ENCODE measurements around the gene TBCD.
"Not testable (repeated sequence)": the region's sequence is repeated elsewhere in the genome, so short reads cannot be mapped to it uniquely, and the experiment has no call there.

TBCD gene

GRCh38 chr17:82957961-82958561, 206.2 kb downstream of the TBCD start:
- no peak for DNase-seq (ENCODE audit: low read depth)

- no peak for DNase-seq (ENCODE audit: low read depth)
Measured at GRCh38 chr17:82959242-82959930, 207.5 kb downstream of the TBCD start.

GRCh38 chr17:82959990-82960418, 208.1 kb downstream of the TBCD start:
- DNase-seq (ENCODE audit: low read depth), result no peak

DNA sequence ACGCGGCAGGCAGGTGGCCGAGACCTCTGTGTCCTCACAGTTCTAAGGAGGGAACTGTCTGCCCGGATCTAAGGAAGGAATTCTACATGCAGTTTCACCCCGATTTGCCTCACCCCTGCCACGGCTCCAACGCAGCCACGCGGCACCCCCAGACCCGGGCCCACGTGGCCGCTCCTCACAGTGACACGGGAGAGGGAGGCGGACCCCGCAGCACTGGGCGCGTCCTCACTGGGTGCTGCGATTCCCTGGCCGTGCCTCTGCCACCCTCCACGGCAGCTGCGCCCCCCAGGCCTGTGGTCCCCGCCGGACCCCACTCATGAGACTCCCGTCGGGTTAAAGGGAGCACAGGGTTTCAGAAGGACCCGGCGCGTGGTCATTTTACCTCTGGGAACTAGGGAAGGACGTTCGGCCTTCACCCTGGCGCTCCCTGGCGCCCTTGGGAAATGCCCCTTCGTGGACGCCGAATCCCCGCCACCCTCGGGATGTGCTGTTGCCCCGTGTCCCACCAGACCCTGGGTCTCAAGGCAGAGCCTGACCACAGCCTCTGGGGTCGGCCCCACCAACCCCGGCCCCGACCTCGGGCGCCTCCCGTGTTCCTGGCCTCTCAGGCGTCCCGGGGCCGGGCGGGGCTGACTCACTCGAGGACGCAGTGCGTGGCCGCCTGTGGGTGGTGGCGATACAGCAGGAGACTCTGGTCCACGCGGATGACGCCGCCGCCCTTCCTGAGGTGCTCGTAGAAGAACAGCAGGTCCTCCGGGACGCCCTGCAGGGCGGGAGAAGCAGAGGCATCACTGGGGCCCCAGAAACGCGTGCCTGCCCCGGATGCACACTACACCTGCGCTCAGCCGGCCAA, 208.8 kb downstream of the TBCD start:
- DNase-seq (ENCODE audit: low read depth), result no peak

DNA sequence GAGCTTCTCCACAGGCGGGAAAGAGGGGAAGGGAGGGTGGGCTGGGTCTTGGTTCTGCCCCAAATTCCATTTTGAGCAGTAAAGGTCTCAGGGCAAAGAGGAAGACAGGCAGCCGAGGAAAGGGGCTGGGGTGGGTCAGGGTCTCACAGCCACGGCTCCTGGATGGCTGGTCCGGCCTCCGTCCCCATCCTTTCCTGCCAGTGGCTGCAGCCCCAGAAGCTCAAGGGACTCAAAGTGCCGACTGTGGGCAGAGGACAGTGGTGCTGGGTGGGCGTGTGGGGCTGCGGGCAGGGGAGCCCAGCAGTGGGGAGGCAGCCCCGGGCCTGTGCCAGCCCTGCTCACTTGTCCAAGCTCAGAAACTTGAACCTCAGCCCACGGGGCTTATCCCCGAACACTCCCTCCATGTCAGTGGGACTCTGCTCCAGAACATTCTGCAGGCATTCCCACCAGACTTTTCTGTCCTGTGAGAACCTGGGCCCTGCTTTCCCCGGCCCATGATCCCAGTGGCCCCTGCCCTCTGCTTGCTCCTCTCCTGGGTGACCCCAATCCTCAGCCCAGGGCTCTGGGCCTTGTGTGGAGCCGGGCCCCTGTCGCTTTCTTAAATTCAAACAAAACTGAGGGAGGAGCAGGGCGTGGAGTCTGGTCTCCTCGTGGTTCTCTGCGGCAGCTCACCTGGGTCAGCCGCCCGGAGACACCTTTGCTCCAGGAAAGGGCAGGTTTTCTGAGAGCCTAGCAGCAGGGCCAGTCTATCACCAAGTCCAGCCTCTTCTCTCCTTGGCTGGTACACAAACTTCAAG, 209.7 kb downstream of the TBCD start:
- no peak for DNase-seq (ENCODE audit: low read depth)

DNA sequence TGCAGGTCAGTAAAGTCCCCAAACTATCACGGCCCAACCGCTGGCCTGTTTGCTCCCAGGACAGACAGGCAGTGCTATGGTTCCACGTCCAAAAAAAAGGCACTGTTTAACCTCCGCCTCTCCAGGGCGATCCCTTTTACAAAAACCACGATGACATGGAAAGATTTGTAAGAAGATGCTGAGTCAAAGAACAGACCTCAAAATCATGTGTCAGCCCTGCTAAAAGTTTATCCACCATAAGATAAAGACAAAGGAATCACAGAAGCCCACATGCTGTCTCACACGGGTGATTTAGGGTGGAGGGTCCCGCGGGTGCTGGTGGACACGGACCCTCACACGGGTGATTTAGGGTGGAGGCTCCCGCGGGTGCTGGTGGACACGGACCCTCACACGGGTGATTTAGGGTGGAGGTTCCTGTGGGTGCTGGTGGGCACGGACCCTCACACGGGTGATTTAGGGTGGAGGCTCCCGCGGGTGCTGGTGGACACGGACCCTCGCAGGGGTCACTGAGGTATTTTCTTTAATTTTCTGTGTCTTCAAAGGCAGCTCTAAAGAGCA, 210.4 kb downstream of the TBCD start:
- peak; percentile 28 for DNase-seq (ENCODE audit: low read depth)

DNA sequence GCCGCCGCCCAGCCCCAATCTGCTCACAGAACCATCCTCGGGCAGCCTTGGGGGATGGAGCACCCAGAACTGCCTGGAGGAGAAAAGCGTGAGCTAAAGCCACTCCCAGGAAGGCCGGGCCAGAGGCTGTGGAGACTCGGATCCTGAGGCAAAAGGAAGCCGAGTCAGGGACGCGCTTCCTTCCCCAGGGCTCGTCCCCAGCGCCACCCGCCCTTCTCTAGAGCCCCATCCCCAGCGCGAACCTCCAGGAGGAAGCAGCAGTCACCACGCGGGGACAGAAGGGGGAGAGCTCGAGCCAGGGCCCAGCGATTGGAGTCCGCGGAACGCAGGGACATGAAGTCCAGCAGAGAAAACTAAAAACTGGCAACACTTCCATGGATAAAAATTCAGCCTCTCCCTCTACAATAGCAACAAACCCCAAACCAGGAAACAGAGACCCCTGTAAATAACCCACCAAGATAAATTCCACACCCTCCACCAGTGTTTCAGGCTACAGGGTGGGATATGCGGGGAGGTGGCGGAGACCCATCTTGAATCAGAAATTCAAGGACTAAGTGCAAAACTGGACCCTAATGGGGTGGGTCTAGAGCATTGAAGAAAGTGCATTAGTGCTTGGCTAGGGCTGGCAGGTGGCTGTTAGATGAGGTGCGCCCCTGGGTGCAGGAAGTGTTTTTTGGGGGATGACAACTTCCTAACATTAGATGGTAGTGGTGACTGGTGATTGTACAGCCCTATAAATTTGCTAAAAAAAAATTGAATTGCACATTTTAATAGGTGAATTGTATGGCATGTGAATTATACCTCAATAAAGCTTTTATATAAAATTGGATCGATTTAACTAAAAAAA, 211.5 kb downstream of the TBCD start:
- DNase-seq (ENCODE audit: low read depth), result peak; percentile 51

- not testable (repeated sequence) for DNase-seq (ENCODE audit: low read depth)
Measured at GRCh38 chr17:82964451-82964850, 212.6 kb downstream of the TBCD start.

DNA sequence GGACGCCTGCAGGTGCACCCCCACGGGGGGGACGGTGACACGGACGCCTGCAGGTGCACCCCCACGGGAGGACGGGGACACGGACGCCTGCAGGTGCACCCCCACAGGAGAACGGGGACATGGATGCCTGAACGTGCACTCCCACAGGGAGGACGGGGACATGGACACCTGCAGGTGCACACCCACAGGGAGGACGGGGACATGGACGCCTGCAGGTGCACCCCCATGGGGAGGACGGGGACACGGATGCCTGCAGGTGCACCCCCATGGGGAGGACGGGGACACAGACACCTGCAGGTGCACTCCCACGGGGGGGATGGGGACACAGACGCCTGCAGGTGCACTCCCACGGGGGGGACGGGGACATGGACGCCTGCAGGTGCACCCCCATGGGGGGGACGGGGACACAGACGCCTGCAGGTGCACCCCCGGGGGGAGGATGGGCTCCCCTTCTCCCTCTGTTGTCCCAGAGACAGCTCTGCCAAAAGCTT, 213.0 kb downstream of the TBCD start:
- no peak for DNase-seq (ENCODE audit: low read depth)

GRCh38 chr17:82965371-82965770, 213.5 kb downstream of the TBCD start:
- no peak for DNase-seq (ENCODE audit: low read depth)

DNA sequence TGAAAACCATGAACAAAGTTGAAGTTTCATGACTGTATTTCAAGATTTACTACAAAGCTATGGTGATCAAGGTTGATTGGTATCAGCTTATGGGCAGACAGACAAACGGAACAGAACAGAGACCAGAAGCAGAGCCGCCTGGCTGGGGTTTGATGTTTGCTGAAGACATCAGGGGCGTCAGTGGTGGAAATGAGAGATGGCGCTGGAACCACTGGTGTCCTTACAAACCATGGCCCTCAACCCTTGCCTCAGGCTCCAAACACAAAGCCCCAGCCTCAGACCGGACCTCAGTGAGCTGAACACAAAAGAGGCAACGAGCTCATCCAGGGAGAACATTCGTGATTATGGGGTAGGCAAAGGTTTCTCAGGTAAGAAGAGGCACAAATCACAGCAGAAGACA, 214.6 kb downstream of the TBCD start:
- DNase-seq (ENCODE audit: low read depth), result no peak

GRCh38 chr17:82967268-82968032, 215.6 kb downstream of the TBCD start:
- no peak for DNase-seq (ENCODE audit: low read depth)

- not testable (repeated sequence) for DNase-seq (ENCODE audit: low read depth)
Measured at GRCh38 chr17:82968033-82968841, 216.4 kb downstream of the TBCD start.

- DNase-seq (ENCODE audit: low read depth), result no peak
Measured at GRCh38 chr17:82970067-82970466, 218.2 kb downstream of the TBCD start.

GRCh38 chr17:82970818-82971590, 219.1 kb downstream of the TBCD start:
- no peak for DNase-seq (ENCODE audit: low read depth)

- no peak for DNase-seq (ENCODE audit: low read depth)
Measured at GRCh38 chr17:82972836-82973372, 221.0 kb downstream of the TBCD start.

DNA sequence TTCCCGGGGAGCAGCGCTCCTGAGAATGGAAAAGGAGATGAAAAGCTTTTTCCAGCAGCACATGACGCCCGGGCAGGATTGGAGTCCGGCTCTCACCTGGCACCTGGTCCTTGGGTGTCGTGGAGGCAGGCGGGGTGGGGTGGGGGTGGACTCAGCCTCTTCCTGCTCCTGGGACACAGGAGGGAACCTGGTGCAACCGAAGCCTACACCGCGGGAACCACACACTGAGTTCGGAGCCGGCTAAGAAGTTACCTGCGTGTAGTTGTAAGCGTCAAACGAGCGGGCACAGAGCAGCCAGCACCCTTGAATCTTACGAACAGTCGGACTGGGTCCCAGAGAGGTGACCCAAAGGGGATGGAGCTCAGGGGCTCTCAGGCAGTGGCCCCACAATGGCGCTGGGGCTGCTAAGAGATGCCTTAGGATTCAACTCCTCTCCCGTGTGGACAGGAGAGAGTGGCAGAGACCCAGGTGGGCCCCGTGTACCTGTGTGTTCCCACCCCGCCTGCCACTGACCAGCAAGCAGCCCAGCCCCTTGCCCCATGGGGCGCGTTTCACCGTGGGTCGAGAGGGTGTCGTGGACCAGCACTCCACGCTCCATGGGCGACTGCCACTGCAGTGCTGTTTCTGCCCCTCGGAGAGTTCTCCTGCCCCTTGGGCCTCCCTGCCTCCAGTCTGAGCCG, 221.7 kb downstream of the TBCD start:
- DNase-seq (ENCODE audit: low read depth), result no peak
